ENCODE data around the gene CRYBG3. TPM values are rescaled to one million over a fixed set of nuclear protein-coding genes. Genes with fewer than 3 reads are reported as not detected.

CRYBG3 gene
- total RNA-seq, 2 donors from 2014 or later, result 1.3 to 10.6 TPM

GRCh38 chr3:97942801-97943546 is 121.2 kb downstream of the CRYBG3 start:
- Mint-ChIP-seq H3K9me3 (no peaks in the 10 kb centered on the region), H3K27ac (peak overlapping the region; percentile 60 to 67), H3K36me3 (no peaks in the 10 kb centered on the region)
- DNase-seq (ENCODE audit: low spot score in 2 of 2), result no peak
- peak; percentile 63 to 97 for ATAC-seq

- ATAC-seq, result no peak
- no peaks in the 10 kb centered on the region for H3K9me3 Mint-ChIP-seq
- H3K27ac Mint-ChIP-seq, result no peak overlapping the region
- DNase-seq (ENCODE audit: low spot score in 2 of 2), result no peak
- peaks cover 20 to 26% of the 10 kb centered on the region in 2 donors for H3K36me3 Mint-ChIP-seq
Observed at GRCh38 chr3:97948351-97949109, 126.7 kb downstream of the CRYBG3 start.

- Mint-ChIP-seq H3K27ac (no peak overlapping the region), H3K9me3 (no peaks in the 10 kb centered on the region), H3K36me3 (peaks cover 20 to 26% of the 10 kb centered on the region in 2 donors)
- DNase-seq (ENCODE audit: low spot score in 2 of 2) (no peak), ATAC-seq (no peak)
Observed at GRCh38 chr3:97949110-97949485, 127.3 kb downstream of the CRYBG3 start.

- no peak for ATAC-seq
- no peak overlapping the region for H3K27ac Mint-ChIP-seq
- DNase-seq (ENCODE audit: low spot score in 2 of 2), result no peak
- peaks cover 20 to 26% of the 10 kb centered on the region in 2 donors for H3K36me3 Mint-ChIP-seq
- no peaks in the 10 kb centered on the region for H3K9me3 Mint-ChIP-seq
Observed at GRCh38 chr3:97949743-97950142, 127.9 kb downstream of the CRYBG3 start.

- Mint-ChIP-seq H3K36me3 (peaks cover 20 to 26% of the 10 kb centered on the region in 2 donors), H3K9me3 (no peaks in the 10 kb centered on the region), H3K27ac (no peak overlapping the region)
- peak in 1 of 2 donors; percentile 85 for ATAC-seq
- no peak for DNase-seq (ENCODE audit: low spot score in 2 of 2)
Observed at GRCh38 chr3:97950360-97950759, 128.5 kb downstream of the CRYBG3 start.

GRCh38 chr3:97952280-97952679 is 130.5 kb downstream of the CRYBG3 start:
- Mint-ChIP-seq H3K27ac (no peak overlapping the region), H3K9me3 (no peaks in the 10 kb centered on the region), H3K36me3 (peaks cover 20 to 26% of the 10 kb centered on the region in 2 donors)
- no peak for DNase-seq (ENCODE audit: low spot score in 2 of 2)
- ATAC-seq, result no peak

- H3K36me3 Mint-ChIP-seq, result peaks cover 20 to 26% of the 10 kb centered on the region in 2 donors
- ATAC-seq, result no peak
- no peak overlapping the region for H3K27ac Mint-ChIP-seq
- H3K9me3 Mint-ChIP-seq, result no peaks in the 10 kb centered on the region
- no peak for DNase-seq (ENCODE audit: low spot score in 2 of 2)
Observed at GRCh38 chr3:97952872-97953271, 131.1 kb downstream of the CRYBG3 start.

GRCh38 chr3:97954228-97954827 is 132.5 kb downstream of the CRYBG3 start:
- DNase-seq (ENCODE audit: low spot score in 2 of 2) (no peak), ATAC-seq (no peak)
- Mint-ChIP-seq H3K36me3 (peaks cover 15 to 26% of the 10 kb centered on the region in 2 donors), H3K9me3 (no peaks in the 10 kb centered on the region), H3K27ac (no peak overlapping the region)

GRCh38 chr3:97956051-97956450 is 134.2 kb downstream of the CRYBG3 start:
- H3K36me3 Mint-ChIP-seq, result peaks cover 1 to 18% of the 10 kb centered on the region in 2 donors
- no peaks in the 10 kb centered on the region for H3K9me3 Mint-ChIP-seq

GRCh38 chr3:97957617-97958311 is 136.0 kb downstream of the CRYBG3 start:
- no peak overlapping the region for H3K27ac Mint-ChIP-seq
- ATAC-seq (no peak), DNase-seq (ENCODE audit: low spot score in 2 of 2) (no peak)
- H3K9me3 Mint-ChIP-seq, result no peaks in the 10 kb centered on the region
- H3K36me3 Mint-ChIP-seq, result peaks cover 11 to 14% of the 10 kb centered on the region in 2 donors

More at GRCh38 chr3:97956051-97956450, 134.2 kb downstream of the CRYBG3 start:
- peak overlapping the region in 1 of 2 donors; percentile 22 for H3K27ac Mint-ChIP-seq
- DNase-seq (ENCODE audit: low spot score in 2 of 2), result no peak
- ATAC-seq, result no peak

- peaks cover 8 to 11% of the 10 kb centered on the region in 2 donors for H3K36me3 Mint-ChIP-seq
- ATAC-seq, result no peak
- no peak overlapping the region for H3K27ac Mint-ChIP-seq
- H3K9me3 Mint-ChIP-seq, result no peaks in the 10 kb centered on the region
- no peak for DNase-seq (ENCODE audit: low spot score in 2 of 2)
Observed at GRCh38 chr3:97958396-97958795, 136.6 kb downstream of the CRYBG3 start.

- H3K9me3 Mint-ChIP-seq, result no peaks in the 10 kb centered on the region
- H3K27ac Mint-ChIP-seq, result peak overlapping the region in 1 of 2 donors; percentile 55
- H3K36me3 Mint-ChIP-seq, result peaks cover 8 to 14% of the 10 kb centered on the region in 2 donors
- DNase-seq (ENCODE audit: low spot score in 2 of 2), result no peak
- no peak for ATAC-seq
Observed at GRCh38 chr3:97958796-97959195, 137.0 kb downstream of the CRYBG3 start.

- ATAC-seq (no peak), DNase-seq (ENCODE audit: low spot score in 2 of 2) (no peak)
- H3K36me3 Mint-ChIP-seq, result peaks cover 11 to 18% of the 10 kb centered on the region in 2 donors
- no peaks in the 10 kb centered on the region for H3K9me3 Mint-ChIP-seq
- H3K27ac Mint-ChIP-seq, result no peak overlapping the region
Observed at GRCh38 chr3:97959872-97960271, 138.1 kb downstream of the CRYBG3 start.

GRCh38 chr3:97960551-97960950 is 138.7 kb downstream of the CRYBG3 start:
- Mint-ChIP-seq H3K9me3 (no peaks in the 10 kb centered on the region), H3K36me3 (peaks cover 13 to 18% of the 10 kb centered on the region in 2 donors), H3K27ac (no peak overlapping the region)
- DNase-seq (ENCODE audit: low spot score in 2 of 2) (no peak), ATAC-seq (no peak)

- ATAC-seq (no peak), DNase-seq (ENCODE audit: low spot score in 2 of 2) (no peak)
- H3K36me3 Mint-ChIP-seq, result peaks cover 13 to 18% of the 10 kb centered on the region in 2 donors
- H3K9me3 Mint-ChIP-seq, result no peaks in the 10 kb centered on the region
- H3K27ac Mint-ChIP-seq, result peak overlapping the region in 1 of 2 donors; percentile 39
Observed at GRCh38 chr3:97960993-97961766, 139.4 kb downstream of the CRYBG3 start.

- ATAC-seq, result no peak
- no peak for DNase-seq (ENCODE audit: low spot score in 2 of 2)
- Mint-ChIP-seq H3K27ac (no peak overlapping the region), H3K36me3 (peaks cover 18 to 22% of the 10 kb centered on the region in 2 donors), H3K9me3 (no peaks in the 10 kb centered on the region)
Observed at GRCh38 chr3:97967966-97968365, 146.2 kb downstream of the CRYBG3 start.
